ENCODE data around the gene TBC1D23.

TBC1D23 gene

GRCh38 chr3:100269410-100270214, 8.8 kb downstream of the TBC1D23 start:
- no peak for TF ChIP-seq ZNF76 (tag by site-specific recombination; IDR thresholded peaks at IDR 0.05; ENCODE audit: borderline replicate concordance, low read depth)
- TF ChIP-seq, protein P1, sequence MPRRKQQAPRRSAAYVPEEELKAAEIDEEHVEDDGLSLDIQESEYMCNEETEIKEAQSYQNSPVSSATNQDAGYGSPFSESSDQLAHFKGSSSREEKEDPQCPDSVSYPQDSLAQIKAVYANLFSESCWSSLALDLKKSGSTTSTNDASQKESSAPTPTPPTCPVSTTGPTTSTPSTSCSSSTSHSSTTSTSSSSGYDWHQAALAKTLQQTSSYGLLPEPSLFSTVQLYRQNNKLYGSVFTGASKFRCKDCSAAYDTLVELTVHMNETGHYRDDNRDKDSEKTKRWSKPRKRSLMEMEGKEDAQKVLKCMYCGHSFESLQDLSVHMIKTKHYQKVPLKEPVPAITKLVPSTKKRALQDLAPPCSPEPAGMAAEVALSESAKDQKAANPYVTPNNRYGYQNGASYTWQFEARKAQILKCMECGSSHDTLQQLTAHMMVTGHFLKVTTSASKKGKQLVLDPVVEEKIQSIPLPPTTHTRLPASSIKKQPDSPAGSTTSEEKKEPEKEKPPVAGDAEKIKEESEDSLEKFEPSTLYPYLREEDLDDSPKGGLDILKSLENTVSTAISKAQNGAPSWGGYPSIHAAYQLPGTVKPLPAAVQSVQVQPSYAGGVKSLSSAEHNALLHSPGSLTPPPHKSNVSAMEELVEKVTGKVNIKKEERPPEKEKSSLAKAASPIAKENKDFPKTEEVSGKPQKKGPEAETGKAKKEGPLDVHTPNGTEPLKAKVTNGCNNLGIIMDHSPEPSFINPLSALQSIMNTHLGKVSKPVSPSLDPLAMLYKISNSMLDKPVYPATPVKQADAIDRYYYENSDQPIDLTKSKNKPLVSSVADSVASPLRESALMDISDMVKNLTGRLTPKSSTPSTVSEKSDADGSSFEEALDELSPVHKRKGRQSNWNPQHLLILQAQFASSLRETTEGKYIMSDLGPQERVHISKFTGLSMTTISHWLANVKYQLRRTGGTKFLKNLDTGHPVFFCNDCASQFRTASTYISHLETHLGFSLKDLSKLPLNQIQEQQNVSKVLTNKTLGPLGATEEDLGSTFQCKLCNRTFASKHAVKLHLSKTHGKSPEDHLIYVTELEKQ (tag by site-specific recombination; IDR thresholded peaks at IDR 0.05; ENCODE audit: borderline replicate concordance) = 0 out of 2 replicates have a peak, but pooled peaks have one; percentile 54
- TF ChIP-seq PRDM4 (tag by site-specific recombination; IDR thresholded peaks at IDR 0.05) = peak; percentile 90
- TF ChIP-seq SP7 (tag by site-specific recombination; IDR thresholded peaks at IDR 0.05) = peak; percentile 61
- peak; percentile 54; the same call in 1 of the 2 replicates for TF ChIP-seq ZNF629 (tag by site-specific recombination; IDR thresholded peaks at IDR 0.05)
- TF ChIP-seq, protein P2, sequence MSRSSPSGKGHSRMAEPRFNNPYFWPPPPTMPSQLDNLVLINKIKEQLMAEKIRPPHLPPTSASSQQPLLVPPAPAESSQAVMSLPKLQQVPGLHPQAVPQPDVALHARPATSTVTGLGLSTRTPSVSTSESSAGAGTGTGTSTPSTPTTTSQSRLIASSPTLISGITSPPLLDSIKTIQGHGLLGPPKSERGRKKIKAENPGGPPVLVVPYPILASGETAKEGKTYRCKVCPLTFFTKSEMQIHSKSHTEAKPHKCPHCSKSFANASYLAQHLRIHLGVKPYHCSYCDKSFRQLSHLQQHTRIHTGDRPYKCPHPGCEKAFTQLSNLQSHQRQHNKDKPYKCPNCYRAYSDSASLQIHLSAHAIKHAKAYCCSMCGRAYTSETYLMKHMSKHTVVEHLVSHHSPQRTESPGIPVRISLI (tag by site-specific recombination; IDR thresholded peaks at IDR 0.05) = 0 out of 2 replicates have a peak, but pooled peaks have one; percentile 27
- no peak for TF ChIP-seq ZNF48 (tag by site-specific recombination; IDR thresholded peaks at IDR 0.05)
- TF ChIP-seq ZBTB48 (tag by site-specific recombination; IDR thresholded peaks at IDR 0.05) = no peak
- TF ChIP-seq, protein P3, sequence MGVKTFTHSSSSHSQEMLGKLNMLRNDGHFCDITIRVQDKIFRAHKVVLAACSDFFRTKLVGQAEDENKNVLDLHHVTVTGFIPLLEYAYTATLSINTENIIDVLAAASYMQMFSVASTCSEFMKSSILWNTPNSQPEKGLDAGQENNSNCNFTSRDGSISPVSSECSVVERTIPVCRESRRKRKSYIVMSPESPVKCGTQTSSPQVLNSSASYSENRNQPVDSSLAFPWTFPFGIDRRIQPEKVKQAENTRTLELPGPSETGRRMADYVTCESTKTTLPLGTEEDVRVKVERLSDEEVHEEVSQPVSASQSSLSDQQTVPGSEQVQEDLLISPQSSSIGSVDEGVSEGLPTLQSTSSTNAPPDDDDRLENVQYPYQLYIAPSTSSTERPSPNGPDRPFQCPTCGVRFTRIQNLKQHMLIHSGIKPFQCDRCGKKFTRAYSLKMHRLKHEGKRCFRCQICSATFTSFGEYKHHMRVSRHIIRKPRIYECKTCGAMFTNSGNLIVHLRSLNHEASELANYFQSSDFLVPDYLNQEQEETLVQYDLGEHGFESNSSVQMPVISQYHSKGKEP (tag by site-specific recombination; IDR thresholded peaks at IDR 0.05) = peak; percentile 52; the same call in 1 of the 2 replicates
- TF ChIP-seq ZBTB20 (tag by site-specific recombination; IDR thresholded peaks at IDR 0.05) = no peak
- peak; percentile 66 for TF ChIP-seq ZNF366 (tag by site-specific recombination; conservative IDR thresholded peaks at IDR 0.05)
- TF ChIP-seq WT1 (tag by site-specific recombination; IDR thresholded peaks at IDR 0.05) = peak; percentile 57
- no peak for TF ChIP-seq BCL11A (tag by site-specific recombination; IDR thresholded peaks at IDR 0.05; ENCODE audit: low read depth)
- TF ChIP-seq GLI2 (tag by site-specific recombination; IDR thresholded peaks at IDR 0.05; ENCODE audit: borderline replicate concordance, low read depth) = 0 out of 2 replicates have a peak, but pooled peaks have one; percentile 57
- 0 out of 2 replicates have a peak, but pooled peaks have one; percentile 18 for TF ChIP-seq SP3 (tag by site-specific recombination; IDR thresholded peaks at IDR 0.05)
- peak; percentile 58; the same call in 1 of the 2 replicates for TF ChIP-seq ZNF10 (tag by site-specific recombination; IDR thresholded peaks at IDR 0.05)
- no peak for TF ChIP-seq ZNF19 (tag by site-specific recombination; IDR thresholded peaks at IDR 0.05; ENCODE audit: low read depth)
- peak; percentile 83 for TF ChIP-seq OSR2 (tag by site-specific recombination; IDR thresholded peaks at IDR 0.05)
- TF ChIP-seq, protein P4, sequence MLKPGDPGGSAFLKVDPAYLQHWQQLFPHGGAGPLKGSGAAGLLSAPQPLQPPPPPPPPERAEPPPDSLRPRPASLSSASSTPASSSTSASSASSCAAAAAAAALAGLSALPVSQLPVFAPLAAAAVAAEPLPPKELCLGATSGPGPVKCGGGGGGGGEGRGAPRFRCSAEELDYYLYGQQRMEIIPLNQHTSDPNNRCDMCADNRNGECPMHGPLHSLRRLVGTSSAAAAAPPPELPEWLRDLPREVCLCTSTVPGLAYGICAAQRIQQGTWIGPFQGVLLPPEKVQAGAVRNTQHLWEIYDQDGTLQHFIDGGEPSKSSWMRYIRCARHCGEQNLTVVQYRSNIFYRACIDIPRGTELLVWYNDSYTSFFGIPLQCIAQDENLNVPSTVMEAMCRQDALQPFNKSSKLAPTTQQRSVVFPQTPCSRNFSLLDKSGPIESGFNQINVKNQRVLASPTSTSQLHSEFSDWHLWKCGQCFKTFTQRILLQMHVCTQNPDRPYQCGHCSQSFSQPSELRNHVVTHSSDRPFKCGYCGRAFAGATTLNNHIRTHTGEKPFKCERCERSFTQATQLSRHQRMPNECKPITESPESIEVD (tag by site-specific recombination; IDR thresholded peaks at IDR 0.05) = peak; percentile 36; the same call in 1 of the 2 replicates
- peak; percentile 34; the same call in 1 of the 2 replicates for TF ChIP-seq KLF10 (tag by site-specific recombination; IDR thresholded peaks at IDR 0.05)
- TF ChIP-seq ZNF776 (tag by site-specific recombination; IDR thresholded peaks at IDR 0.05; ENCODE audit: borderline replicate concordance) = no peak
- TF ChIP-seq ZNF670 (tag by site-specific recombination; IDR thresholded peaks at IDR 0.05; ENCODE audit: low read depth) = no peak

More at GRCh38 chr3:100269410-100270214, 8.8 kb downstream of the TBC1D23 start:
- Histone ChIP-seq H3K4me1 (ENCODE audit: control insufficient read depth, insufficient read depth, low read length) (peaks cover 10% of the 10 kb centered on the region; the same call in 1 of the 2 replicates), H3K27ac (ENCODE audit: extremely low read depth, low read depth, low read length) (no peak overlapping the region), H3K9me3 (ENCODE audit: control insufficient read depth, insufficient read depth, low read depth, low read length) (no peaks in the 10 kb centered on the region), H3K36me3 (ENCODE audit: control insufficient read depth in 2 of 2, insufficient read depth in 1 of 2, low read length in 2 of 2) (no peaks in the 10 kb centered on the region), H3K4me3 (ENCODE audit: low read depth, low read length) (no peak overlapping the region)
- ChIA-PET CTCF (no interaction called here), POLR2A (interaction anchor here (0.9 to 1.2 kb wide), 2 partner anchors 9 kb away, joined by 3 to 7 read pairs; partner anchors contain the start of gene TBC1D23)
